H1 (cell line): ENCODE measurements around the gene LTA4H. TPM values are rescaled to one million over a fixed set of nuclear protein-coding genes. Genes with fewer than 3 reads are reported as not detected.

Experiments
- CTCF ChIA-PET: fragments of 300-600 bp; sonication (Branson Sonifier 250); formaldehyde crosslinking; loops from one replicate; lab custom pipeline; 2021; ENCODE audit not compliant: partially characterized antibody; lab: Charles Lee
- POLR2A ChIA-PET: fragments of 300-600 bp; sonication (Branson Sonifier 250); formaldehyde crosslinking; loops from one replicate; lab custom pipeline; 2021; ENCODE audit warnings: inconsistent platforms; ENCODE audit not compliant: partially characterized antibody; lab: Charles Lee
- DNase-seq, 2 experiments: peaks; one replicate each; pipeline versions ENCODE4 v3.0.0 to v3.0.0-alpha.2; 2010 to 2022; ENCODE audit warnings: low spot score in 2 of 2, low read depth in 1 of 2, mixed read lengths in 1 of 2
- FAIRE-seq: peaks from 2 replicates; lab custom pipeline; 2011; peaks lifted over from hg19 to GRCh38; lab: Jason Lieb, UNC
- H2AFZ ChIP-seq: 2 replicates; pipeline ENCODE4 v1.8.1; 2012; ENCODE audit warnings: low read length, inconsistent platforms
- H2AK5ac ChIP-seq: 2 replicates; pipeline ENCODE4 v1.6.1; 2013; ENCODE audit warnings: low read depth, low read length
- H2BK120ac ChIP-seq: replicated peaks from 2 replicates; pipeline ENCODE3; 2013; ENCODE audit warnings: low read depth, low read length, inconsistent platforms
- H2BK12ac ChIP-seq: 2 replicates; pipeline ENCODE4 v1.6.1; 2013; ENCODE audit warnings: low read depth, low read length
- H2BK15ac ChIP-seq: 2 replicates; pipeline ENCODE4 v1.6.1; 2013; ENCODE audit warnings: low read length
- H2BK20ac ChIP-seq: 2 replicates; pipeline ENCODE4 v1.6.1; 2013; ENCODE audit warnings: low read length
- H2BK5ac ChIP-seq: 2 replicates; pipeline ENCODE4 v1.6.1; 2013; ENCODE audit warnings: low read depth, low read length
- H3K14ac ChIP-seq: 2 replicates; pipeline ENCODE4 v1.6.1; 2013; ENCODE audit warnings: inconsistent platforms; ENCODE audit not compliant: insufficient read length
- H3K18ac ChIP-seq: 2 replicates; pipeline ENCODE4 v1.6.1; 2013; ENCODE audit warnings: low read length; ENCODE audit errors: extremely low read depth
- H3K23ac ChIP-seq: 2 replicates; pipeline ENCODE4 v1.6.1; 2013; ENCODE audit warnings: inconsistent platforms; ENCODE audit not compliant: insufficient read length
- H3K23me2 ChIP-seq: 2 replicates; pipeline ENCODE4 v1.6.1; 2013; ENCODE audit warnings: low read depth, low read length
- H3K27ac ChIP-seq: 2 replicates; pipeline ENCODE4 v1.6.1; 2011; ENCODE audit warnings: low read depth, low read length, inconsistent platforms
- H3K27me3 ChIP-seq, 4 experiments: replicated peaks in 1 of 4; 1 replicate in 1 of 4; 2 replicates in 3 of 4; pipeline versions ENCODE4 v1.6.1 to v1.8.1; 2011 to 2013; ENCODE audit warnings: low read length in 3 of 4, mild to moderate bottlenecking in 3 of 4, inconsistent platforms in 2 of 4, mixed read lengths in 2 of 4, moderate library complexity in 1 of 4; ENCODE audit not compliant: control insufficient read depth in 3 of 4, insufficient read depth in 3 of 4; ENCODE audit errors: extremely low read depth in 1 of 4
- H3K36me3 ChIP-seq, 4 experiments: 2 replicates each; pipeline versions ENCODE4 v1.6.1 to v1.8.1; 2011 to 2013; ENCODE audit warnings: mild to moderate bottlenecking in 4 of 4, low read length in 3 of 4, moderate library complexity in 2 of 4, control low read depth in 1 of 4, inconsistent platforms in 1 of 4; ENCODE audit not compliant: insufficient read depth in 4 of 4, control insufficient read depth in 2 of 4
- H3K4ac ChIP-seq: replicated peaks from 2 replicates; pipeline ENCODE3; 2013; ENCODE audit warnings: low read length, low read depth, mixed read lengths, inconsistent platforms; ENCODE audit not compliant: insufficient read length
- H3K4me1 ChIP-seq, 4 experiments: replicated peaks in 1 of 4; 1 replicate in 1 of 4; 2 replicates in 3 of 4; pipeline versions ENCODE4 v1.6.1 to v1.8.1; 2011 to 2013; ENCODE audit warnings: low read length in 3 of 4, inconsistent platforms in 2 of 4, mixed read lengths in 1 of 4; ENCODE audit not compliant: insufficient read depth in 4 of 4, control insufficient read depth in 3 of 4
- H3K4me2 ChIP-seq, 2 experiments: 2 replicates each; pipeline versions ENCODE4 v1.6.1 to v1.8.1; 2011 to 2013; ENCODE audit warnings: low read depth in 2 of 2, low read length in 2 of 2, control low read depth in 1 of 2, inconsistent platforms in 1 of 2, mild to moderate bottlenecking in 1 of 2; ENCODE audit not compliant: insufficient read depth in 1 of 2
- H3K4me3 ChIP-seq, 4 experiments: fragments of 200-600, 300-600 bp in 1 of 4; sonication (generic), shearing (Covaris generic), sonication (Bioruptor Twin) in 1 of 4; 2 replicates each; pipeline versions ENCODE4 v1.5.1 to v1.8.1; 2011 to 2016; ENCODE audit warnings: low read length in 4 of 4, low read depth in 3 of 4, control low read depth in 2 of 4, inconsistent platforms in 2 of 4, mild to moderate bottlenecking in 2 of 4, mixed read lengths in 1 of 4, moderate library complexity in 1 of 4; ENCODE audit not compliant: insufficient read depth in 2 of 4; ENCODE audit errors: extremely low read depth in 1 of 4
- H3K56ac ChIP-seq: replicated peaks from 2 replicates; pipeline ENCODE3; 2013; ENCODE audit warnings: low read depth, mild to moderate bottlenecking, mixed read lengths, low read length, inconsistent platforms; ENCODE audit not compliant: insufficient read length
- H3K79me1 ChIP-seq: 2 replicates; pipeline ENCODE4 v1.6.1; 2013; ENCODE audit warnings: low read depth, low read length, control low read depth
- H3K79me2 ChIP-seq, 2 experiments: 2 replicates each; pipeline versions ENCODE4 v1.6.1 to v1.8.1; 2012 to 2013; ENCODE audit warnings: low read length in 2 of 2, mild to moderate bottlenecking in 2 of 2, inconsistent platforms in 1 of 2; ENCODE audit not compliant: insufficient read depth in 2 of 2, control insufficient read depth in 1 of 2
- H3K9ac ChIP-seq, 4 experiments: replicated peaks in 1 of 4; 1 replicate in 1 of 4; 2 replicates in 3 of 4; pipeline versions ENCODE4 v1.6.1 to v1.8.1; 2011 to 2013; ENCODE audit warnings: low read depth in 3 of 4, low read length in 3 of 4, control low read depth in 2 of 4, mild to moderate bottlenecking in 2 of 4, moderate library complexity in 2 of 4, inconsistent platforms in 1 of 4; ENCODE audit errors: extremely low read depth in 1 of 4
- H3K9me3 ChIP-seq, 2 experiments: 2 replicates each; pipeline versions ENCODE4 v1.6.1 to v1.8.1; 2012 to 2013; ENCODE audit warnings: mild to moderate bottlenecking in 2 of 2, moderate library complexity in 2 of 2, control low read depth in 1 of 2, inconsistent platforms in 1 of 2, low read depth in 1 of 2, low read length in 1 of 2, mixed read lengths in 1 of 2; ENCODE audit not compliant: insufficient read depth in 2 of 2
- H4K20me1 ChIP-seq, 2 experiments: replicated peaks in 1 of 2; 2 replicates each; pipeline versions ENCODE3 to v1.8.1; 2011 to 2013; ENCODE audit warnings: inconsistent platforms in 2 of 2, low read length in 2 of 2, mild to moderate bottlenecking in 1 of 2; ENCODE audit not compliant: insufficient read depth in 2 of 2, control insufficient read depth in 1 of 2
- H4K5ac ChIP-seq: 2 replicates; pipeline ENCODE4 v1.6.1; 2013; ENCODE audit warnings: low read length, low read depth, mixed read lengths, inconsistent platforms; ENCODE audit not compliant: insufficient read length
- H4K8ac ChIP-seq: 2 replicates; pipeline ENCODE4 v1.8.0; 2013; ENCODE audit warnings: mild to moderate bottlenecking, moderate library complexity, low read length, inconsistent platforms; ENCODE audit not compliant: insufficient read depth; ENCODE audit errors: extremely low read depth
- H4K91ac ChIP-seq: replicated peaks from 2 replicates; pipeline ENCODE3; 2013; ENCODE audit warnings: low read length, mixed read lengths, inconsistent platforms; ENCODE audit not compliant: insufficient read length
- BCL11A ChIP-seq, 2 experiments: IDR thresholded peaks; one replicate each; pipeline ENCODE4 v1.6.1; 2011; ENCODE audit warnings: low read depth in 2 of 2, low read length in 2 of 2, mild to moderate bottlenecking in 2 of 2
- CREB1 ChIP-seq: IDR thresholded peaks from 2 replicates; pipeline ENCODE4 v1.6.1; 2012; ENCODE audit warnings: inconsistent platforms
- GABPA ChIP-seq: IDR thresholded peaks from 2 replicates; pipeline ENCODE4 v1.6.1; 2011; ENCODE audit warnings: mild to moderate bottlenecking, low read length, moderate library complexity, borderline replicate concordance; ENCODE audit not compliant: insufficient read depth
- JUND ChIP-seq: IDR thresholded peaks from 2 replicates; pipeline ENCODE4 v1.6.1; 2011; ENCODE audit warnings: mild to moderate bottlenecking, improper control_type of control experiment, low read length
- POLR2A ChIP-seq, 2 experiments: IDR thresholded peaks; 1 replicate in 1 of 2; 2 replicates in 1 of 2; pipeline ENCODE4 v1.6.1; 2011; ENCODE audit warnings: low read depth in 2 of 2, low read length in 2 of 2, mild to moderate bottlenecking in 2 of 2; ENCODE audit errors: control extremely low read depth in 1 of 2
- POLR2AphosphoS5 ChIP-seq: IDR thresholded peaks from 2 replicates; pipeline ENCODE4 v1.6.1; 2011; ENCODE audit warnings: low read depth, low read length
- RAD21 ChIP-seq, 2 experiments: IDR thresholded peaks in 1 of 2; conservative IDR thresholded peaks in 1 of 2; 2 replicates each; pipeline ENCODE4 v1.6.1; 2011; ENCODE audit warnings: low read depth in 2 of 2, low read length in 2 of 2, improper control_type of control experiment in 1 of 2, inconsistent platforms in 1 of 2, mild to moderate bottlenecking in 1 of 2, moderate library complexity in 1 of 2
- RBBP5 ChIP-seq: IDR thresholded peaks from 2 replicates; pipeline ENCODE4 v1.7.1; 2012; ENCODE audit warnings: low read depth, mild to moderate bottlenecking, inconsistent platforms, low read length, moderate library complexity, borderline replicate concordance
- SIX5 ChIP-seq: IDR thresholded peaks from 2 replicates; pipeline ENCODE4 v1.6.1; 2011; ENCODE audit warnings: mild to moderate bottlenecking, low read depth, low read length
- SUZ12 ChIP-seq: fragments of 200-600 bp; sonication (generic); IDR thresholded peaks from 2 replicates; pipeline ENCODE4 v1.6.1; 2012; ENCODE audit warnings: mild to moderate bottlenecking, inconsistent platforms, low read length, moderate library complexity, mixed read lengths
- TCF12 ChIP-seq: IDR thresholded peaks from 2 replicates; pipeline ENCODE4 v1.6.1; 2011; ENCODE audit warnings: low read depth, mild to moderate bottlenecking, low read length
- YY1 ChIP-seq: IDR thresholded peaks from 2 replicates; pipeline ENCODE4 v1.6.1; 2011; ENCODE audit warnings: low read depth, mild to moderate bottlenecking, low read length
- WGBS, 2 experiments: shearing (Covaris generic) in 1 of 2; methylation state at CpG; one replicate each; pipeline versions ENCODE4 v1.1.6 to v1.1.7; 2013 to 2015; ENCODE audit warnings: low lambda C conversion rate in 2 of 2, mixed read lengths in 2 of 2, inconsistent platforms in 1 of 2, low coverage in 1 of 2, missing lambda C conversion rate in 1 of 2; ENCODE audit not compliant: insufficient replicate concordance in 2 of 2, insufficient coverage in 1 of 2, insufficient read length in 1 of 2; ENCODE audit errors: extremely low coverage in 1 of 2, missing lambda C conversion rate in 1 of 2; 5-methylcytosine and 5-hydroxymethylcytosine counted together
- polyA plus RNA-seq, 7 experiments: library from polyadenylated mRNA; depleted of rRNA in 3 of 7; stranded (reverse) in 5 of 7; unstranded in 2 of 7; fragments of >200 nt in 5 of 7; fragments of 200-250 nt in 2 of 7; gene quantifications; 1 replicate in 5 of 7; 2 replicates in 1 of 7; 4 replicates in 1 of 7; pipeline versions ENCODE4 v1.2.1 to v1.2.3, GENCODE V29; 2011 to 2013; ENCODE audit warnings: missing spikeins in 2 of 7, mixed read lengths in 2 of 7
- total RNA-seq: library from RNA; stranded (reverse); fragmentation: NEBNext Ultra II Directional; extraction: Animal tissue kit (Norgen Biotek cat#: 25700); gene quantifications from 2 replicates; pipeline ENCODE4 v1.2.1, GENCODE V29; 2021

The LTA4H gene
- total and polyA plus RNA-seq, 2 of the 8 experiments (the other 6 are each of a cell fraction or from before 2014, with no cell fraction given) = 106 to 167 TPM

GRCh38 chr12:96034621-96035282 lies 635 bp downstream of the LTA4H start:
- Histone ChIP-seq H3K79me1 (no peaks in the 10 kb centered on the region; the same call in 1 of the 2 replicates), H3K18ac (peak overlapping the region; percentile 64; the same call in 1 of the 2 replicates), H3K4ac (no peak overlapping the region), H2AFZ (no peak overlapping the region), H3K23me2 (peaks cover 5% of the 10 kb centered on the region; the same call in 1 of the 2 replicates), H4K8ac (no peak overlapping the region), H2BK12ac (no peak overlapping the region), H3K36me3 (no peaks in the 10 kb centered on the region), H2BK120ac (no peak overlapping the region), H4K20me1 (no peaks in the 10 kb centered on the region), H3K27me3 (no peaks in the 10 kb centered on the region), H3K9ac (peak overlapping the region; percentile 55 to 81 (median 72); a peak in 6 of 7 replicates), H2BK15ac (no peak overlapping the region), H2AK5ac (no peak overlapping the region), H2BK20ac (no peak overlapping the region), H3K4me3 (peak overlapping the region; percentile 90 to 97 (median 94)), H3K27ac (no peak overlapping the region), H3K9me3 (no peaks in the 10 kb centered on the region), H3K79me2 (peaks cover 0 to 46% of the 10 kb centered on the region in 2 experiments; a peak in 2 of 4 replicates), H2BK5ac (peak overlapping the region; percentile 67; the same call in 1 of the 2 replicates), H3K56ac (peak overlapping the region; percentile 1), H3K23ac (no peak overlapping the region), H4K91ac (no peak overlapping the region), H3K14ac (no peak overlapping the region), H3K4me2 (peak overlapping the region; percentile 70 to 78), H4K5ac (peak overlapping the region; percentile 34), H3K4me1 (no peaks in the 10 kb centered on the region)
- CTCF ChIA-PET = interaction anchor here (0.7 kb wide), 1 partner anchor 472 kb away, joined by 3 read pairs; no protein-coding TSS in a partner anchor
- POLR2A ChIA-PET = interaction anchor here (1.1 to 1.7 kb wide), 4 partner anchors 14 to 365 kb away, joined by 3 to 7 read pairs (median 4); partner anchors contain the start of gene CDK17
- FAIRE-seq = no peak
- no peak for DNase-seq
- WGBS, 2 experiments = 5% methylated on average over 25 of the region's 25 CpGs; no CpG with 5 or more reads in 1 of the 2 experiments
- TF ChIP-seq POLR2AphosphoS5 (no peak), SIX5 (no peak), BCL11A (IDR thresholded peaks at IDR 0.05; ENCODE audit: low read depth in 2 of 2, low read length in 2 of 2) (no peak), GABPA (no peak), RBBP5 (no peak; the same call in 1 of the 2 replicates), RAD21 (IDR thresholded peaks at IDR 0.05 in 1 of 2, conservative IDR thresholded peaks at IDR 0.05 in 1 of 2; ENCODE audit: low read depth in 2 of 2, low read length in 2 of 2) (no peak), CREB1 (no peak), TCF12 (no peak), YY1 (no peak), JUND (no peak), SUZ12 (no peak), POLR2A (IDR thresholded peaks at IDR 0.05; ENCODE audit: control extremely low read depth in 1 of 2, low read depth in 2 of 2, low read length in 2 of 2) (no peak)
